Endothelial cell of umbilical vein (primary cell): Measurements from ENCODE around the gene RAD54L. TPM values are rescaled to one million over a fixed set of nuclear protein-coding genes. Genes with fewer than 3 reads are reported as not detected.
"Not testable (repeated sequence)": the region's sequence is repeated elsewhere in the genome, so short reads cannot be mapped to it uniquely, and the experiment has no call there.

Source experiments
- BruUV-seq: library from RNA; stranded (reverse); fragments of 400-500 nt; replicated peaks from 2 replicates; lab custom pipeline; 2021; lab: Mats Ljungman, UMichigan
- CTCF ChIA-PET: fragments of 300-600, 350-600 bp; sonication (Branson Sonifier 250); formaldehyde crosslinking; loops from one replicate; lab custom pipeline; 2021; ENCODE audit warnings: antibody characterized with exemption, inconsistent platforms; lab: Charles Lee
- POLR2A ChIA-PET: fragments of 300-600, 350-600 bp; sonication (Branson Sonifier 250); formaldehyde crosslinking; loops from one replicate; lab custom pipeline; 2021; ENCODE audit warnings: antibody characterized with exemption, inconsistent platforms; lab: Charles Lee
- DNase-seq: peaks from one replicate; pipeline ENCODE4 v3.0.0-alpha.2; 2011; ENCODE audit warnings: low read depth, low spot score
- FAIRE-seq: peaks from 2 replicates; lab custom pipeline; 2011; peaks lifted over from hg19 to GRCh38; lab: Jason Lieb, UNC
- H2AFZ ChIP-seq: 2 replicates; pipeline ENCODE4 v1.6.0; 2012; ENCODE audit warnings: low read depth, low read length, control low read depth, inconsistent platforms
- H3K27ac ChIP-seq: 2 replicates; pipeline ENCODE4 v1.5.1; 2011; ENCODE audit warnings: low read depth, mild to moderate bottlenecking, control low read depth, low read length, moderate library complexity; ENCODE audit not compliant: insufficient read depth
- H3K27me3 ChIP-seq, 2 experiments: 2 replicates each; pipeline versions ENCODE4 v1.6.0 to v1.6.1; 2011; ENCODE audit warnings: low read length in 2 of 2, mixed read lengths in 1 of 2; ENCODE audit not compliant: control insufficient read depth in 2 of 2, insufficient read depth in 2 of 2
- H3K36me3 ChIP-seq, 2 experiments: 2 replicates in 1 of 2; 3 replicates in 1 of 2; pipeline ENCODE4 v1.5.1; 2011; ENCODE audit warnings: low read length in 2 of 2, mild to moderate bottlenecking in 1 of 2, moderate library complexity in 1 of 2; ENCODE audit not compliant: control insufficient read depth in 2 of 2, insufficient read depth in 2 of 2; ENCODE audit errors: extremely low read depth in 1 of 2
- H3K4me1 ChIP-seq: 3 replicates; pipeline ENCODE4 v1.5.1; 2011; ENCODE audit warnings: mild to moderate bottlenecking, low read length; ENCODE audit not compliant: control insufficient read depth, insufficient read depth; ENCODE audit errors: extremely low read depth
- H3K4me2 ChIP-seq: 2 replicates; pipeline ENCODE4 v1.6.1; 2011; ENCODE audit warnings: low read length, control low read depth, mixed read lengths; ENCODE audit not compliant: insufficient read depth
- H3K4me3 ChIP-seq, 3 experiments: fragments of 200-600 bp in 1 of 3; sonication (generic), shearing (Covaris generic) in 1 of 3; replicated peaks in 1 of 3; 2 replicates each; pipeline ENCODE4 v1.5.1; 2011 to 2016; ENCODE audit warnings: control low read depth in 3 of 3, low read length in 3 of 3, mild to moderate bottlenecking in 2 of 3, inconsistent platforms in 1 of 3, low read depth in 1 of 3, moderate library complexity in 1 of 3; ENCODE audit not compliant: insufficient read depth in 1 of 3
- H3K79me2 ChIP-seq: 2 replicates; pipeline ENCODE4 v1.6.0; 2012; ENCODE audit warnings: low read length, inconsistent platforms; ENCODE audit not compliant: control insufficient read depth, insufficient read depth
- H3K9ac ChIP-seq: replicated peaks from 2 replicates; pipeline ENCODE3; 2011; ENCODE audit warnings: low read length, control low read depth; ENCODE audit not compliant: insufficient read depth; ENCODE audit errors: extremely low read depth
- H3K9me1 ChIP-seq: replicated peaks from 3 replicates; pipeline ENCODE4 v1.6.0; 2011; ENCODE audit warnings: mild to moderate bottlenecking, low read length; ENCODE audit not compliant: control insufficient read depth, insufficient read depth; ENCODE audit errors: extremely low read depth
- H3K9me3 ChIP-seq: replicated peaks from 2 replicates; pipeline ENCODE4 v1.5.1; 2012; ENCODE audit warnings: low read length, inconsistent platforms; ENCODE audit not compliant: control insufficient read depth, insufficient read depth
- H4K20me1 ChIP-seq: replicated peaks from 2 replicates; pipeline ENCODE3; 2011; ENCODE audit warnings: mild to moderate bottlenecking, low read length; ENCODE audit not compliant: control insufficient read depth, insufficient read depth; ENCODE audit errors: extremely low read depth
- EZH2 ChIP-seq: IDR thresholded peaks from 2 replicates; pipeline ENCODE4 v1.6.1; 2012; ENCODE audit warnings: borderline replicate concordance, low read depth, mild to moderate bottlenecking, moderate library complexity, low read length, inconsistent platforms; ENCODE audit not compliant: severe bottlenecking
- FOS ChIP-seq: IDR thresholded peaks from 2 replicates; pipeline ENCODE4 v1.6.1; 2011; ENCODE audit warnings: mild to moderate bottlenecking, low read length, moderate library complexity, borderline replicate concordance; ENCODE audit not compliant: insufficient read depth
- GATA2 ChIP-seq: IDR thresholded peaks from 2 replicates; pipeline ENCODE4 v1.7.0; 2011; ENCODE audit warnings: low read depth, mild to moderate bottlenecking, moderate library complexity, mixed read lengths, low read length; ENCODE audit not compliant: insufficient read length, insufficient read depth
- JUN ChIP-seq: IDR thresholded peaks from 2 replicates; pipeline ENCODE4 v1.6.1; 2011; ENCODE audit warnings: borderline replicate concordance, low read depth; ENCODE audit not compliant: insufficient read length, insufficient read depth
- MYC ChIP-seq: IDR thresholded peaks from one replicate; pipeline ENCODE4 v1.6.1; 2011; ENCODE audit warnings: mild to moderate bottlenecking, low read depth, low read length
- POLR2A ChIP-seq: IDR thresholded peaks from 2 replicates; pipeline ENCODE4 v1.6.1; 2012; ENCODE audit warnings: low read depth, mild to moderate bottlenecking, control low read depth, low read length
- POLR2AphosphoS5 ChIP-seq: IDR thresholded peaks from 2 replicates; pipeline ENCODE4 v1.6.1; 2012; ENCODE audit warnings: low read depth, mild to moderate bottlenecking, control low read depth, low read length, moderate library complexity; ENCODE audit not compliant: insufficient read depth
- dilution Hi-C: fragments of 300-500 bp; cut with MboI; formaldehyde crosslinking; loops from one replicate; pipeline ENCODE4 v1.15.0; 2019; ENCODE audit warnings: low sequenced_read_pairs; ENCODE audit not compliant: extremely low pct_ligation_motif_present
- intact Hi-C: fragments of 100-400 bp; cut with micrococcal nuclease; formaldehyde crosslinking; loops from one replicate; pipeline ENCODE4 v1.10.0; 2022
- polyA plus RNA-seq, 4 experiments: library from polyadenylated mRNA; depleted of rRNA in 3 of 4; stranded (reverse) in 3 of 4; unstranded in 1 of 4; fragments of >200 nt; gene quantifications; 2 replicates each; pipeline versions ENCODE4 v1.2.1 to v1.2.3, GENCODE V29; 2011 to 2012; ENCODE audit warnings: missing spikeins in 1 of 4
- total RNA-seq: library from RNA; stranded (reverse); gene quantifications from 2 replicates; pipeline ENCODE4 v1.2.3, GENCODE V29; 2021
- TF ChIP-seq, protein P1 (sequence below): IDR thresholded peaks from 2 replicates; pipeline ENCODE4 v1.6.1; 2011; ENCODE audit not compliant: insufficient read depth, insufficient read length
- TF ChIP-seq, protein P2 (sequence below), 2 donors: IDR thresholded peaks; 1 replicate in 1 of 2; 2 replicates in 1 of 2; pipeline ENCODE4 v1.5.1; 2011; ENCODE audit warnings: low read length in 2 of 2, mild to moderate bottlenecking in 2 of 2, moderate library complexity in 2 of 2, control low read depth in 1 of 2, inconsistent platforms in 1 of 2, low read depth in 1 of 2; ENCODE audit not compliant: insufficient read depth in 1 of 2; ENCODE audit errors: extremely low read depth in 1 of 2

Gene RAD54L
- total and polyA plus RNA-seq, 2 donors (not counting 3 experiments of a cell fraction or from before 2014, with no cell fraction given): 10.5 to 18.9 TPM

DNA sequence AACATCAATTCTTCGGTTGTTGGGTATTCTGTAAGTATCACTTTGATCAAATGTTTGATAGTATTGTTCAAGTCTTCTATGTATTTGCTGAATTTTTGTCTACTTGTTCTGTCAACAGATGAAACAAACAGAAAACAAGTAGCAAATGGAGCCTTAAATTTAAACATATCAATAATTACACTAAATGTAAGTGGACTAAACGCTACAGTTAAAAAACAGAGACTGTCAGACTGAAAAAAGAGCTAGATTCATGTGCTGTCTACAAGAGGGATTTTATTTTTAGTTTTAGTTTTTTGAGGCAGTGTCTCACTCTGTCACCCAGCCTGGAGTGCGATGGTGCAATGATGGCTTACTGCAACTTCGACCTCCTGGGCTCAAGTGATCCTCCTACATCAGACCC is 10.7 kb upstream of the RAD54L start:
- Histone ChIP-seq H3K36me3 (no peaks in the 10 kb centered on the region), H4K20me1 (no peaks in the 10 kb centered on the region), H2AFZ (no peak overlapping the region), H3K4me3 (no peak overlapping the region), H3K9me1 (no peaks in the 10 kb centered on the region), H3K4me1 (no peaks in the 10 kb centered on the region), H3K79me2 (no peaks in the 10 kb centered on the region), H3K4me2 (no peak overlapping the region), H3K27me3 (no peaks in the 10 kb centered on the region), H3K9me3 (no peaks in the 10 kb centered on the region), H3K27ac (no peak overlapping the region), H3K9ac (no peak overlapping the region)
- intact Hi-C loops: no loop called here
- TF ChIP-seq, protein P1, sequence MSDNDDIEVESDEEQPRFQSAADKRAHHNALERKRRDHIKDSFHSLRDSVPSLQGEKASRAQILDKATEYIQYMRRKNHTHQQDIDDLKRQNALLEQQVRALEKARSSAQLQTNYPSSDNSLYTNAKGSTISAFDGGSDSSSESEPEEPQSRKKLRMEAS: no peak
- TF ChIP-seq, protein P2, sequence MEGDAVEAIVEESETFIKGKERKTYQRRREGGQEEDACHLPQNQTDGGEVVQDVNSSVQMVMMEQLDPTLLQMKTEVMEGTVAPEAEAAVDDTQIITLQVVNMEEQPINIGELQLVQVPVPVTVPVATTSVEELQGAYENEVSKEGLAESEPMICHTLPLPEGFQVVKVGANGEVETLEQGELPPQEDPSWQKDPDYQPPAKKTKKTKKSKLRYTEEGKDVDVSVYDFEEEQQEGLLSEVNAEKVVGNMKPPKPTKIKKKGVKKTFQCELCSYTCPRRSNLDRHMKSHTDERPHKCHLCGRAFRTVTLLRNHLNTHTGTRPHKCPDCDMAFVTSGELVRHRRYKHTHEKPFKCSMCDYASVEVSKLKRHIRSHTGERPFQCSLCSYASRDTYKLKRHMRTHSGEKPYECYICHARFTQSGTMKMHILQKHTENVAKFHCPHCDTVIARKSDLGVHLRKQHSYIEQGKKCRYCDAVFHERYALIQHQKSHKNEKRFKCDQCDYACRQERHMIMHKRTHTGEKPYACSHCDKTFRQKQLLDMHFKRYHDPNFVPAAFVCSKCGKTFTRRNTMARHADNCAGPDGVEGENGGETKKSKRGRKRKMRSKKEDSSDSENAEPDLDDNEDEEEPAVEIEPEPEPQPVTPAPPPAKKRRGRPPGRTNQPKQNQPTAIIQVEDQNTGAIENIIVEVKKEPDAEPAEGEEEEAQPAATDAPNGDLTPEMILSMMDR (IDR thresholded peaks at IDR 0.05; ENCODE audit: extremely low read depth in 1 of 2, insufficient read depth in 1 of 2, low read depth in 1 of 2, low read length in 2 of 2): no peak
- TF ChIP-seq EZH2: no peak
- TF ChIP-seq JUN: no peak
- TF ChIP-seq POLR2A: no peak
- TF ChIP-seq FOS: no peak
- TF ChIP-seq MYC: no peak
- TF ChIP-seq POLR2AphosphoS5: no peak
- no peak for TF ChIP-seq GATA2
- BruUV-seq: no TSS peak
- ChIA-PET POLR2A (no interaction called here), CTCF (interaction anchor here (3.8 kb wide), 1 partner anchor 13 kb away, joined by 23 read pairs; no protein-coding TSS in a partner anchor)
- dilution Hi-C loops: no loop called here
- DNase-seq (no peak), FAIRE-seq (no peak)

DNA sequence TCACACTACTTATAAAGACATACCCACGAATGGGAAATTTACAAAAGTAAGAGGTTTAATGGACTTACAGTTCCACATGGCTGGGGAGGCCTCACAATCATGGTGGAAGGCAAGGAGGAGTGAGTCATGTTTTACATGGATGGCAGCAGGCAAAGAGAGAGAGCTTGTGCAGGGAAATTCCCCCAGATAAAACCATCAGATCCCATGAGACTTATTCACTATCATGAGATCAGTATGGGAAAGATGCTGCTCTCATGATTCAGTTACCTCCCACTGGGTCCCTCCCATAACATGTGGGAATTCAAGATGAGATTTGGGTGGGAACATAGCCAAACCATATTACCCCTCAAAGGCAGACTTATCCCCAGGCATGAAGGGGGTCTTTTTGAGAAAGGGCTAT is 8.7 kb upstream of the RAD54L start:
- H3K4me3 ChIP-seq, H3K27ac ChIP-seq, H3K36me3 ChIP-seq, POLR2A ChIA-PET, H3K9me3 ChIP-seq, H3K9me1 ChIP-seq, intact Hi-C loops, H3K9ac ChIP-seq, dilution Hi-C loops, H3K4me2 ChIP-seq, DNase-seq, H4K20me1 ChIP-seq, H3K4me1 ChIP-seq, BruUV-seq, H3K27me3 ChIP-seq, H3K79me2 ChIP-seq, FAIRE-seq, H2AFZ ChIP-seq: not testable (repeated sequence)
- CTCF ChIA-PET: interaction anchor here (1.5 kb wide), 1 partner anchor 15 kb away, joined by 4 read pairs; no protein-coding TSS in a partner anchor

DNA sequence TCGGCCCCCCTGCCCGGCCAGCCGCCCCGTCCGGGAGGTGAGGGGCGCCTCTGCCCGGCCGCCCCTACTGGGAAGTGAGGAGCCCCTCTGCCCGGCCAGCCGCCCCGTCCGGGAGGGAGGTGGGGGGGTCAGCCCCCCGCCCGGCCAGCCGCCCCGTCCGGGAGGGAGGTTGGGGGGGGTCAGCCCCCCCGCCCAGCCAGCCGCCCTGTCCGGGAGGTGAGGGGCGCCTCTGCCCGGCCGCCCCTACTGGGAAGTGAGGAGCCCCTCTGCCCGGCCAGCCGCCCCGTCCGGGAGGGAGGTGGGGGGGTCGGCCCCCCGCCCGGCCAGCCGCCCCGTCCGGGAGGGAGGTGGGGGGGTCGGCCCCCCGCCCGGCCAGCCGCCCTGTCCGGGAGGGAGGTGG is 5.8 kb upstream of the RAD54L start:
- intact Hi-C loops, H2AFZ ChIP-seq, dilution Hi-C loops, H3K4me1 ChIP-seq, BruUV-seq, H3K9me1 ChIP-seq, FAIRE-seq, H3K79me2 ChIP-seq, H3K4me3 ChIP-seq, POLR2A ChIA-PET, H3K9me3 ChIP-seq, DNase-seq, H3K4me2 ChIP-seq, H3K27me3 ChIP-seq, H4K20me1 ChIP-seq, H3K36me3 ChIP-seq, H3K27ac ChIP-seq, CTCF ChIA-PET, H3K9ac ChIP-seq: not testable (repeated sequence)
